OCI-LY7 (cell line): ENCODE results near the gene IRF2BP2. TPM values are rescaled to one million over a fixed set of nuclear protein-coding genes. Genes with fewer than 3 reads are reported as not detected.

ENCODE experiments used
- Bru-seq: library from RNA; stranded (reverse); fragments of 400-500 nt; gene quantifications from one replicate; lab custom pipeline; 2021; lab: Mats Ljungman, UMichigan
- BruChase-seq, 2 experiments: library from RNA; stranded (reverse); fragments of 400-500 nt; gene quantifications; one replicate each; lab custom pipeline; 2021; lab: Mats Ljungman, UMichigan
- BruUV-seq: library from RNA; stranded (reverse); fragments of 400-500 nt; replicated peaks from 2 replicates; lab custom pipeline; 2021; lab: Mats Ljungman, UMichigan
- CTCF ChIA-PET: fragments of 300-600 bp; sonication (Branson Sonifier 250); formaldehyde crosslinking; loops from one replicate; lab custom pipeline; 2022; ENCODE audit warnings: antibody characterized with exemption; ENCODE audit not compliant: unreplicated experiment; lab: Charles Lee
- POLR2A ChIA-PET: fragments of 300-600 bp; sonication (Branson Sonifier 250); formaldehyde crosslinking; loops from one replicate; lab custom pipeline; 2022; ENCODE audit warnings: antibody characterized with exemption; lab: Charles Lee
- DNase-seq: peaks from one replicate; pipeline ENCODE4 v3.0.0-alpha.2; 2015; ENCODE audit warnings: low spot score
- H2AFZ ChIP-seq: fragments of 200-600 bp; sonication (generic), shearing (Covaris generic); 2 replicates; pipeline ENCODE4 v1.6.1; 2014; ENCODE audit warnings: mild to moderate bottlenecking, antibody characterized with exemption, low read length, moderate library complexity
- H3K27ac ChIP-seq: fragments of 200-600 bp; sonication (generic); 2 replicates; pipeline ENCODE4 v1.5.1; 2014; ENCODE audit warnings: mixed run types, low read depth, mild to moderate bottlenecking, moderate library complexity, low read length, inconsistent platforms; ENCODE audit not compliant: poor library complexity, severe bottlenecking
- H3K36me3 ChIP-seq: fragments of 200-600 bp; sonication (generic); 2 replicates; pipeline ENCODE4 v1.6.1; 2014; ENCODE audit warnings: mild to moderate bottlenecking, antibody characterized with exemption, low read length, moderate library complexity, mixed read lengths; ENCODE audit not compliant: insufficient read depth
- H3K4me1 ChIP-seq: fragments of 200-600 bp; sonication (generic); 2 replicates; pipeline ENCODE4 v1.5.1; 2014; ENCODE audit warnings: mild to moderate bottlenecking, low read length; ENCODE audit not compliant: insufficient read depth, poor library complexity, severe bottlenecking
- H3K4me2 ChIP-seq: fragments of 200-600 bp; sonication (generic); 2 replicates; pipeline ENCODE4 v1.6.1; 2014; ENCODE audit warnings: mild to moderate bottlenecking, low read length
- H3K4me3 ChIP-seq: fragments of 200-600 bp; sonication (generic); 2 replicates; pipeline ENCODE4 v1.5.1; 2014; ENCODE audit warnings: mild to moderate bottlenecking, low read depth, low read length; ENCODE audit not compliant: poor library complexity, severe bottlenecking
- H3K79me2 ChIP-seq: fragments of 200-600 bp; sonication (generic); 2 replicates; pipeline ENCODE4 v1.6.1; 2016; ENCODE audit warnings: low read depth, mild to moderate bottlenecking, low read length, moderate library complexity, mixed read lengths; ENCODE audit not compliant: insufficient read depth
- H3K9me2 ChIP-seq: fragments of 200-600 bp; sonication (generic); 2 replicates; pipeline ENCODE4 v1.6.1; 2016; ENCODE audit warnings: mild to moderate bottlenecking, low read length, mixed read lengths; ENCODE audit not compliant: insufficient read depth
- H3K9me3 ChIP-seq: fragments of 200-600 bp; sonication (generic); 2 replicates; pipeline ENCODE4 v1.6.1; 2014; ENCODE audit warnings: mild to moderate bottlenecking, mixed run types, low read length, mixed read lengths
- H4K20me1 ChIP-seq: fragments of 200-600 bp; sonication (generic); 2 replicates; pipeline ENCODE4 v1.6.1; 2014; ENCODE audit warnings: mild to moderate bottlenecking, antibody characterized with exemption, low read length, moderate library complexity, mixed read lengths; ENCODE audit not compliant: insufficient read depth
- EZH2phosphoT487 ChIP-seq: fragments of 200-600 bp; sonication (generic); IDR thresholded peaks from 2 replicates; pipeline ENCODE4 v1.6.1; 2018; ENCODE audit warnings: low read depth, borderline replicate concordance, mild to moderate bottlenecking, mixed run types, antibody characterized with exemption, low read length, moderate library complexity, mixed read lengths
- intact Hi-C: fragments of 100-400 bp; cut with micrococcal nuclease; formaldehyde crosslinking; loops from one replicate; pipeline ENCODE4 v1.10.0; 2022; ENCODE audit not compliant: unreplicated experiment
- long read RNA-seq: library from polyadenylated mRNA; stranded (forward); transcript quantifications from one replicate; pipeline ENCODE4 v2.0.0, GENCODE V29; 2022
- total RNA-seq, 2 experiments: library from RNA; depleted of rRNA in 1 of 2; stranded (reverse); fragments of >200 nt in 1 of 2; shearing (Covaris generic) in 1 of 2; gene quantifications; 2 replicates each; pipeline ENCODE4 v1.2.3, GENCODE V29; 2014 to 2022
- TF ChIP-seq, protein P1 (sequence below): fragments of 200-600 bp; sonication (generic); conservative IDR thresholded peaks from 2 replicates; pipeline ENCODE4 v1.5.1; 2014; ENCODE audit warnings: mild to moderate bottlenecking, antibody characterized with exemption, low read length, moderate library complexity, mixed read lengths

The IRF2BP2 gene
- 30.2 and 40.6 TPM in 2 replicates for total RNA-seq (2014; rRNA removed; shearing (Covaris generic))
- 64.6 and 65.9 TPM in 2 replicates for total RNA-seq (2022)
- Bru-seq, nascent RNA = percentile 87 among the genes with signal in this experiment
- percentile 73 among the genes with signal in this experiment for BruChase-seq, experiment 1, labeled RNA remaining after a 6-hour chase
- BruChase-seq, experiment 2, labeled RNA remaining after a 2-hour chase = percentile 95 among the genes with signal in this experiment
- long read RNA-seq, full-length matches to known transcripts = 17 of 28 reads
- long read RNA-seq, partial matches to known transcripts = 0 of 28 reads
- long read RNA-seq, other reads (novel, unspliced or antisense) = 11 of 28 reads

DNA sequence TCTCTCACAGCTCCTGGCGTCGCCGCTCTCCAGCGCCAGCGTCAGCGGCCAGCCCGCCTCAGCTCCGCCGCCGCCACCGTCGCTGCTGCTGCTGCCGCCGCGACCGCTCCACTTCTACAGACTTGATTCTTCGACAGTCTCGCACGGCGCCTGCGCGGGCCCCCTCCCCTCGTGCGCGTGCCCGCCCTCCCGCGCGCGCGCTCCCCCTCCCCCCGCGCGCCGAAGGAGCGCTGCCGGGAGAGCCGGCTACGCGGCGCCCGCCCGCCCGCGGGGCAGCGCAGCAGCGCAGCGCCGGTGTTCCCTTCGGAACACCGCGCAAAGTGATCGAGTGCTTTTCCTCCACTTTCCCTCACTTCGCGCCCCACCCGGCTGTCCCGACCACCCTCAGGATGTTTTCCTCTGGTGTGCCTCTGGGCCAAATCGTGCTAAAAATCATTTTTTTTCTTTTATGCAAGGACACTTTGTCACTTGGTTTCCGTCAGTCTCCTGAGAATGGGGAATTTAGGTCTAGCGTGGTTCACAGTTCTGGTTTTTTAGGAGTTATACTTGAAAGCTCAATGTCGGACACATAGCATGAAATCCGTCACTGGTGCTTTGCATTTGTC, at the start of gene IRF2BP2:
IRF2BP2 (minus strand) TSS at position 118 of the 605 bp plus-strand sequence. CDS start 684 bp downstream, outside the sequence.
- TF ChIP-seq EZH2phosphoT487 = no peak
- TF ChIP-seq, protein P1, sequence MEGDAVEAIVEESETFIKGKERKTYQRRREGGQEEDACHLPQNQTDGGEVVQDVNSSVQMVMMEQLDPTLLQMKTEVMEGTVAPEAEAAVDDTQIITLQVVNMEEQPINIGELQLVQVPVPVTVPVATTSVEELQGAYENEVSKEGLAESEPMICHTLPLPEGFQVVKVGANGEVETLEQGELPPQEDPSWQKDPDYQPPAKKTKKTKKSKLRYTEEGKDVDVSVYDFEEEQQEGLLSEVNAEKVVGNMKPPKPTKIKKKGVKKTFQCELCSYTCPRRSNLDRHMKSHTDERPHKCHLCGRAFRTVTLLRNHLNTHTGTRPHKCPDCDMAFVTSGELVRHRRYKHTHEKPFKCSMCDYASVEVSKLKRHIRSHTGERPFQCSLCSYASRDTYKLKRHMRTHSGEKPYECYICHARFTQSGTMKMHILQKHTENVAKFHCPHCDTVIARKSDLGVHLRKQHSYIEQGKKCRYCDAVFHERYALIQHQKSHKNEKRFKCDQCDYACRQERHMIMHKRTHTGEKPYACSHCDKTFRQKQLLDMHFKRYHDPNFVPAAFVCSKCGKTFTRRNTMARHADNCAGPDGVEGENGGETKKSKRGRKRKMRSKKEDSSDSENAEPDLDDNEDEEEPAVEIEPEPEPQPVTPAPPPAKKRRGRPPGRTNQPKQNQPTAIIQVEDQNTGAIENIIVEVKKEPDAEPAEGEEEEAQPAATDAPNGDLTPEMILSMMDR = no peak
- POLR2A ChIA-PET = interaction anchor here (0.6 to 4.0 kb wide), 9 partner anchors 8 to 368 kb away, joined by 3 to 50 read pairs (median 5); partner anchors contain the start of gene TARBP1
- intact Hi-C loops = loop anchor here (1.0 to 10.0 kb wide), 5 partner anchors 163 to 367 kb away; partner anchors contain the start of gene COA6
- Histone ChIP-seq H3K27ac (peak within 1 kb of the TSS; percentile 80), H3K4me2 (peak within 1 kb of the TSS; percentile 99), H3K9me2 (no peaks in the 10 kb centered on the region), H3K4me1 (peaks cover 67% of the 10 kb centered on the region), H4K20me1 (peaks cover 9% of the 10 kb centered on the region; the same call in 1 of the 2 replicates), H3K4me3 (peak within 1 kb of the TSS; percentile 72), H3K36me3 (peaks cover 24% of the 10 kb centered on the region), H3K9me3 (no peaks in the 10 kb centered on the region), H3K79me2 (peaks cover 29% of the 10 kb centered on the region; the same call in 1 of the 2 replicates), H2AFZ (peak within 1 kb of the TSS; percentile 83; the same call in 1 of the 2 replicates)
- no TSS peak for BruUV-seq
- CTCF ChIA-PET = no interaction called here
- DNase-seq = peak; percentile 89

DNA sequence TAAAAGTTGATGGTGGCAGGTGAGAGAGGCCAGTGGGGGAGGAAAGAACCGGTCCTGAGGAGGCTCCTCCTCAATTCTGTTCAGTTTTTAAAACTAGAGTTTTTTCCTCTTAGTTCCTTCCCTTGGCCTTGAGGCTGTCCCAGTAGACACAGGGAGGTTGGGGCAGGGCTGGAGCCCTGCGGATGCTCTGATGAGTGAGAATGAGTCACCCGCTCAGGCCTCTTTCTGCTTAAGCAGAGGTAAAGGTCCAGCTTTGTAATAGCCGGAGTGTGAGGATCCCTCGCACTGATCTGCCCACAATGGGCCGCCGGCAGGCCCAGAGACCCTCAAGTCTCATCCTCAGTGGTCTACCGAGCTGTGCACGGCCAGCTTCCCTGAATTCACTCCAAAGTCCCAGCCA, 49.6 kb upstream of the IRF2BP2 start:
- no peaks in the 10 kb centered on the region for H3K9me3 ChIP-seq
- H4K20me1 ChIP-seq = no peaks in the 10 kb centered on the region
- no peak for DNase-seq
- no peaks in the 10 kb centered on the region for H3K79me2 ChIP-seq
- ChIA-PET CTCF (no interaction called here), POLR2A (no interaction called here)
- intact Hi-C loops = no loop called here
- no peak overlapping the region for H3K4me3 ChIP-seq
- H3K4me1 ChIP-seq = no peaks in the 10 kb centered on the region
- no peaks in the 10 kb centered on the region for H3K36me3 ChIP-seq
- no peaks in the 10 kb centered on the region for H3K9me2 ChIP-seq
- H3K27ac ChIP-seq = no peak overlapping the region
- no peak overlapping the region for H3K4me2 ChIP-seq
- no TSS peak for BruUV-seq
- TF ChIP-seq EZH2phosphoT487 = no peak
- TF ChIP-seq, protein P1 = no peak
- H2AFZ ChIP-seq = no peak overlapping the region
